ENCODE measurements around the gene HECTD2. TPM values are rescaled to one million over a fixed set of nuclear protein-coding genes. Genes with fewer than 3 reads are reported as not detected.
"Not testable (repeated sequence)": the region's sequence is repeated elsewhere in the genome, so short reads cannot be mapped to it uniquely, and the experiment has no call there.

Gene HECTD2
- total RNA-seq, 6 donors from 2014 or later: 5.0 to 14.5 (median 9.2) TPM

DNA sequence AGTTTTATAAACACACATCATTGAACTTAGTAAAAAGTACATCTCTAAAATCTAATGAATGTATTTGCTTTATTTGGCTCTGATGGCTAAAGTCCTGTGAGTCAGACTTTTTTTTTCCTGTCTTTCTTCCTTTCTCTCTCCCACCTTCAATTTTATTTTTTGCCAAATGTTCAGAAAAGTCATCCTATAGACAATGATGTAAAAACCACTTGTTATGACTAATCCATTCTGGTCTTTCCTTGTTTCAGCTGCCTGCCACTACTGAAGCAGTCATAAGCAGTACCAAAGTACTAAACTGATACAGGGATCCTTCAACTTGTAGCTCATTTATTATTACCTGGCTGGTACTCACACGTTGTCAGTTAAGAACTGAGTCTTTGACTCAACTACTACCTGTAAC lies 23.9 kb downstream of the HECTD2 start:
- ATAC-seq (ENCODE audit: low FRiP score in 2 of 2) (no peak), DNase-seq (no peak)
- Histone ChIP-seq H3K36me3 (peaks cover 0 to 5% (median 0%) of the 10 kb centered on the region in 4 donors), H3K4me3 (no peak overlapping the region), H3K27me3 (no peaks in the 10 kb centered on the region), H3K27ac (no peak overlapping the region), H3K9me3 (no peaks in the 10 kb centered on the region), H3K4me1 (no peaks in the 10 kb centered on the region)
- WGBS, 2 donors: 89 to 92% methylated on average over 1 of the region's 1 CpG
- TF ChIP-seq POLR2AphosphoS5 (IDR thresholded peaks at IDR 0.05) (no peak), EP300 (IDR thresholded peaks at IDR 0.05) (no peak), POLR2A (IDR thresholded peaks at IDR 0.05) (no peak)
- TF ChIP-seq, protein P1, sequence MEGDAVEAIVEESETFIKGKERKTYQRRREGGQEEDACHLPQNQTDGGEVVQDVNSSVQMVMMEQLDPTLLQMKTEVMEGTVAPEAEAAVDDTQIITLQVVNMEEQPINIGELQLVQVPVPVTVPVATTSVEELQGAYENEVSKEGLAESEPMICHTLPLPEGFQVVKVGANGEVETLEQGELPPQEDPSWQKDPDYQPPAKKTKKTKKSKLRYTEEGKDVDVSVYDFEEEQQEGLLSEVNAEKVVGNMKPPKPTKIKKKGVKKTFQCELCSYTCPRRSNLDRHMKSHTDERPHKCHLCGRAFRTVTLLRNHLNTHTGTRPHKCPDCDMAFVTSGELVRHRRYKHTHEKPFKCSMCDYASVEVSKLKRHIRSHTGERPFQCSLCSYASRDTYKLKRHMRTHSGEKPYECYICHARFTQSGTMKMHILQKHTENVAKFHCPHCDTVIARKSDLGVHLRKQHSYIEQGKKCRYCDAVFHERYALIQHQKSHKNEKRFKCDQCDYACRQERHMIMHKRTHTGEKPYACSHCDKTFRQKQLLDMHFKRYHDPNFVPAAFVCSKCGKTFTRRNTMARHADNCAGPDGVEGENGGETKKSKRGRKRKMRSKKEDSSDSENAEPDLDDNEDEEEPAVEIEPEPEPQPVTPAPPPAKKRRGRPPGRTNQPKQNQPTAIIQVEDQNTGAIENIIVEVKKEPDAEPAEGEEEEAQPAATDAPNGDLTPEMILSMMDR (IDR thresholded peaks at IDR 0.05): no peak

DNA sequence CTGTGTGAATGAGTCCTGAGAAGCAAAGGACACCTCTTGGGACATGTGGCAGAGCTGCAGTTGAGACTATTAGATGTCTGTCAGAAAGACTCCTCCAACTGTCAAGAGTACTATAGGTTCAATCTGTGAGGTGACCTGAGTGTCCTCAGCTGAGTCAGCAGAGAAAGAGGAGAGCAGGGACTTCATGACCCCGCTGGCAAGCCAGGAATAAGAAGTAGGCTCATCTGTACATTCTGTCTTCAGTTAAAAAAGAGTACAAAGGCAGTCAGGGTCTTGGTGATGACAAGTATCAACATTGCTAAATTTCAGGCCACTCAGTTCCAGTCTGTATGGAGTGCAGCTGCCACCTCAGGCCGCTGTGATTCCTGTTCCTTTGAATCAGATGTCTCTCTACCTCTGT lies 25.1 kb downstream of the HECTD2 start:
- Histone ChIP-seq H3K4me3 (no peak overlapping the region), H3K27ac (no peak overlapping the region), H3K27me3 (no peaks in the 10 kb centered on the region), H3K4me1 (no peaks in the 10 kb centered on the region), H3K9me3 (no peaks in the 10 kb centered on the region), H3K36me3 (peaks cover 0 to 5% (median 0%) of the 10 kb centered on the region in 4 donors)
- DNase-seq (no peak), ATAC-seq (ENCODE audit: low FRiP score in 2 of 2) (no peak)
- WGBS, 2 donors: 96 to 98% methylated on average over 2 of the region's 2 CpGs
- TF ChIP-seq POLR2AphosphoS5 (IDR thresholded peaks at IDR 0.05) (no peak), EP300 (IDR thresholded peaks at IDR 0.05) (no peak), POLR2A (IDR thresholded peaks at IDR 0.05) (no peak)
- TF ChIP-seq, protein P1 (IDR thresholded peaks at IDR 0.05): no peak

DNA sequence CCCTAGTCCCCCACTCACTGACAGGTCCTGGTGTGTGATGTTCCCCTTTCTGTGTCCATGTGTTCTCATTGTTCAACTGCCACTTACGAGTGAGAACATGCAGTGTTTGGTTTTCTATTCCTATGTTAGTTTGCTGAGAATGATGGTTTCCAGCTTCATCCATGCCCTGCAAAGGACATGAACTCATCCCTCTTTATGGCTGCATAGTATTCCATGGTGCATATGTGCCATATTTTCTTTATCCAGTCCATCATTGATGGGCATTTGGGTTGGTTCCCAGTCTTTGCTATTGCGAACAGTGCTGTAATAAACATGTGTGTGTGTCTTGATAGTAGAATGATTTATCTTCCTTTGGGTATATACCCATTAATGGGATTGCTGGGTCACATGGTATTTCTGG lies 28.1 kb downstream of the HECTD2 start:
- H3K4me3 ChIP-seq; ATAC-seq (ENCODE audit: low FRiP score in 2 of 2); H3K36me3 ChIP-seq; H3K27ac ChIP-seq; H3K27me3 ChIP-seq; H3K9me3 ChIP-seq; DNase-seq; H3K4me1 ChIP-seq: not testable (repeated sequence)
- 94 to 97% methylated on average over 2 of the region's 2 CpGs for WGBS, 2 donors

DNA sequence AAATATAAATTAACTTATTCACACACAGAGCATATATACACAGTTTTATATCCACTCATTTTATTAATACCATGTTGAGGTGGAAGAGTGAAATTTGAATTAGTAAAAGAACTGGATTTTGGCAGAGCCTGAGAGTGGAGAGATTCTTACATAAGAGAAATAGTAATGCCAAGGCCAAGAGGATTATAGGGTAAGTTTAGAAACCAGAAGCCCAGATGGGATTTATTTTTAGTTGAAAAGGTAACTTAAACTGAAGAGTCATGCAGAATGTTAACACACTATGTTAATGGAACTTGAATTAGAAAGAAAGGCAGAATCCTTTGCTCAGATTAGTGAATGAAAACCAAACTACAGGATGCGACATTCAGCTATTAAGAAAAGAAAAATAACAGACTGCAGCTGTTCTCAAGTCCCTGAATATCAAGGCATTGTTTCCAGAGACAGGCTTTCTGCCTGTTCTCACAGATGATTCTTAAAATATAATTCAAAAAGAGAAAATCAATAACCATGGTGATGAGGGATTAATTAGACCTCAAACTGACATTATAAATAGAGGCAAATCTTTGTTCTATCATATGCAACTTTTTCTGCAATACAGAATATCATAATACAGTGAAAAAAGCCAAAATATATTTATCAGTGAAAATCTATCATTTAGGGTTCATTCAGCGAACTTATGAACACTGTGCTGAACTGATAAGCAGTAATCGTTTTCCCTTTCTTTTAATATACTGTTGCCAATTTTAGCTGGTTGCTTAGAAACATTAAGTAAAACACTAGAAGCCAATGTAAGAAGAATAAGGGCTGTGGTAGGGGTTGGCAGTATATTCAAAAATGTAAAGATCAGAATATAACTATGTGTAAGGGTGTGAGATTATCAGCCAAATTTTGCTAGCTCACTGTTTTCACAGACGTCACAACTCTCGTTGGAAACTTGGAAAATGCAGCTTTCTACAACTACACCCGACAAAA lies 34.4 kb downstream of the HECTD2 start:
- Histone ChIP-seq H3K9me3 (peaks cover 0 to 2% (median 0%) of the 10 kb centered on the region in 4 donors), H3K27me3 (no peaks in the 10 kb centered on the region), H3K4me3 (no peak overlapping the region), H3K36me3 (peaks cover 0 to 4% (median 0%) of the 10 kb centered on the region in 4 donors), H3K4me1 (no peaks in the 10 kb centered on the region), H3K27ac (no peak overlapping the region)
- TF ChIP-seq, protein P1 (IDR thresholded peaks at IDR 0.05): no peak
- TF ChIP-seq EP300 (IDR thresholded peaks at IDR 0.05) (no peak), POLR2AphosphoS5 (IDR thresholded peaks at IDR 0.05) (no peak), POLR2A (IDR thresholded peaks at IDR 0.05) (no peak)
- ATAC-seq (ENCODE audit: low FRiP score in 2 of 2): no peak
- no peak for DNase-seq
- WGBS, 2 donors: 79 to 81% methylated on average over 6 of the region's 6 CpGs

DNA sequence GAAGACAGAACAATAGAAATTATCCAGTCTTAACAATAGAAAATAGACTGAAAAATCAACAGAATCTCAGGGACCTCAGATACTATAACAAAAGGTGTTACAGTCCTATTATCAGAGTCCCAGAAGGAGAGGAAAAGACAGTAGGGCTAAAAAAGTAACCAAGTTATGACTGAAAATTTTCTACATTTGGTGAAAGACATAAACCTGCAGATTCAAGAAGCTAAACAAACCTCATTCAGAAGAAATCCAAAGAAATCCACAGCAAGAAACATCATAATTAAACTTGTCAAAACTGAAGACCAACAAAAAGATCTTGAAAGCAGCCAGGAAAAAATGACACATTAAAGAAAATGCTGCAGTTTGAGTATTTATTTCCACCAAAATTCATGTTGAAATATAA lies 41.9 kb downstream of the HECTD2 start:
- Histone ChIP-seq H3K4me1 (no peaks in the 10 kb centered on the region), H3K27me3 (no peaks in the 10 kb centered on the region), H3K36me3 (no peaks in the 10 kb centered on the region), H3K9me3 (peaks cover 11 to 32% (median 26%) of the 10 kb centered on the region in 4 donors), H3K4me3 (no peak overlapping the region), H3K27ac (no peak overlapping the region)
- DNase-seq (no peak), ATAC-seq (ENCODE audit: low FRiP score in 2 of 2) (no peak)
- no peak for TF ChIP-seq POLR2AphosphoS5 (IDR thresholded peaks at IDR 0.05)
- TF ChIP-seq POLR2A (IDR thresholded peaks at IDR 0.05): no peak
- TF ChIP-seq EP300 (IDR thresholded peaks at IDR 0.05): no peak
- TF ChIP-seq, protein P1 (IDR thresholded peaks at IDR 0.05): no peak
